K562 (cell line): ENCODE measurements around the gene GPALPP1. TPM values are rescaled to one million over a fixed set of nuclear protein-coding genes. Genes with fewer than 3 reads are reported as not detected.
"Not testable (repeated sequence)": the region's sequence is repeated elsewhere in the genome, so short reads cannot be mapped to it uniquely, and the experiment has no call there.

Experiments used
- ATAC-seq: fragments of 200-7000 bp; cut with Tn5 transposase; 3 replicates; pipeline ENCODE4 v1.9.1; 2020; ENCODE audit warnings: moderate library complexity
- BruUV-seq: library from RNA; stranded (reverse); fragments of 400-500 nt; replicated peaks from 2 replicates; lab custom pipeline; 2021; lab: Mats Ljungman, UMichigan
- CTCF ChIA-PET: fragments of 300-600 bp; formaldehyde crosslinking; extraction: SDS; loops from one replicate; lab custom pipeline; 2021; ENCODE audit warnings: low intra/inter-chr PET ratio; lab: Yijun Ruan, JAX
- POLR2A ChIA-PET: fragments of 300-600, 350-650 bp; sonication (Branson Sonifier 250); formaldehyde crosslinking; extraction: SDS; loops from one replicate; lab custom pipeline; 2021; ENCODE audit warnings: antibody characterized with exemption, inconsistent platforms; lab: Yijun Ruan, JAX
- DNase-seq, 4 experiments: peaks; one replicate each; pipeline versions ENCODE4 v3.0.0 to v3.0.0-alpha.2; 2011 to 2018; ENCODE audit warnings: low spot score in 3 of 4, mixed read lengths in 3 of 4; ENCODE audit errors: extremely low read depth in 1 of 4
- FAIRE-seq: peaks from 2 replicates; lab custom pipeline; 2011; peaks lifted over from hg19 to GRCh38; lab: Jason Lieb, UNC
- H2AFZ ChIP-seq: 2 replicates; pipeline ENCODE4 v1.6.0; 2011; ENCODE audit warnings: low read depth, low read length, control low read depth, inconsistent platforms
- H3K27ac ChIP-seq: fragments of 200-600 bp; 3 replicates; pipeline ENCODE4 v1.8.0; 2011; ENCODE audit warnings: low read depth, mild to moderate bottlenecking, control low read depth, inconsistent platforms, low read length, moderate library complexity, mixed read lengths; ENCODE audit errors: extremely low read depth
- H3K27me3 ChIP-seq, 2 experiments: fragments of 300-600 bp in 1 of 2; 2 replicates in 1 of 2; 3 replicates in 1 of 2; pipeline versions ENCODE4 v1.6.0 to v1.8.0; 2011; ENCODE audit warnings: inconsistent platforms in 2 of 2, low read length in 2 of 2, mild to moderate bottlenecking in 1 of 2, mixed read lengths in 1 of 2, moderate library complexity in 1 of 2; ENCODE audit not compliant: control insufficient read depth in 2 of 2, insufficient read depth in 2 of 2
- H3K36me3 ChIP-seq: fragments of 300-600 bp; 3 replicates; pipeline ENCODE4 v1.8.0; 2011; ENCODE audit warnings: mild to moderate bottlenecking, low read length, inconsistent platforms; ENCODE audit not compliant: control insufficient read depth, insufficient read depth
- H3K4me1 ChIP-seq, 2 experiments: fragments of 200-600 bp in 1 of 2; replicated peaks in 1 of 2; 2 replicates in 1 of 2; 3 replicates in 1 of 2; pipeline versions ENCODE4 v1.5.1 to v1.8.0; 2011; ENCODE audit warnings: inconsistent platforms in 2 of 2, low read length in 2 of 2, mild to moderate bottlenecking in 1 of 2, mixed read lengths in 1 of 2, moderate library complexity in 1 of 2; ENCODE audit not compliant: control insufficient read depth in 2 of 2, insufficient read depth in 2 of 2
- H3K4me2 ChIP-seq: 2 replicates; pipeline ENCODE4 v1.6.1; 2011; ENCODE audit warnings: low read length, control low read depth, inconsistent platforms, mixed read lengths; ENCODE audit not compliant: insufficient read depth
- H3K4me3 ChIP-seq: fragments of 200-600 bp; sonication (generic), shearing (Covaris generic); 2 replicates; pipeline ENCODE4 v1.5.1; 2016; ENCODE audit warnings: control low read depth, inconsistent platforms
- H3K79me2 ChIP-seq: fragments of 200-600 bp; 3 replicates; pipeline ENCODE4 v1.8.0; 2011; ENCODE audit warnings: low read length, inconsistent platforms; ENCODE audit not compliant: control insufficient read depth, insufficient read depth
- H3K9ac ChIP-seq, 2 experiments: 2 replicates each; pipeline versions ENCODE4 v1.6.0 to v1.6.1; 2011; ENCODE audit warnings: low read depth in 2 of 2, low read length in 2 of 2, control low read depth in 1 of 2, inconsistent platforms in 1 of 2, mild to moderate bottlenecking in 1 of 2, mixed read lengths in 1 of 2; ENCODE audit not compliant: insufficient read depth in 1 of 2
- H3K9me1 ChIP-seq: one replicate; pipeline ENCODE4 v1.6.0; 2011; ENCODE audit warnings: inconsistent platforms, mild to moderate bottlenecking, low read length, moderate library complexity; ENCODE audit not compliant: control insufficient read depth, insufficient read depth
- H3K9me3 ChIP-seq: replicated peaks from 2 replicates; pipeline ENCODE4 v1.5.1; 2011; ENCODE audit warnings: low read depth, low read length, inconsistent platforms; ENCODE audit not compliant: control insufficient read depth, insufficient read depth
- H4K20me1 ChIP-seq: replicated peaks from 2 replicates; pipeline ENCODE4 v1.6.1; 2011; ENCODE audit warnings: low read length, inconsistent platforms, mixed read lengths; ENCODE audit not compliant: control insufficient read depth, insufficient read depth
- BMI1 ChIP-seq: fragments of 150-350 bp; IDR thresholded peaks from 2 replicates; pipeline ENCODE4 v1.6.1; 2014; ENCODE audit warnings: low read length
- CBX3 ChIP-seq, 2 experiments: IDR thresholded peaks; 1 replicate in 1 of 2; 2 replicates in 1 of 2; pipeline ENCODE4 v1.6.1; 2012; ENCODE audit warnings: inconsistent platforms in 2 of 2, low read length in 2 of 2, borderline replicate concordance in 1 of 2, control low read depth in 1 of 2
- CTBP1 ChIP-seq: fragments of 450-650 bp; IDR thresholded peaks from 2 replicates; pipeline ENCODE4 v1.6.1; 2016; ENCODE audit warnings: borderline replicate concordance
- HES1 ChIP-seq: fragments of 450-650 bp; IDR thresholded peaks from 2 replicates; pipeline ENCODE4 v1.6.1; 2016; ENCODE audit warnings: low read depth, mild to moderate bottlenecking, moderate library complexity
- HNRNPK ChIP-seq: fragments of 200-400 bp; formaldehyde crosslinking; IDR thresholded peaks from one replicate; pipeline ENCODE4 v1.6.1; 2018; ENCODE audit warnings: mild to moderate bottlenecking, low read depth, low read length; ENCODE audit not compliant: poor library complexity, severe bottlenecking
- ILK ChIP-seq: fragments of 450-650 bp; IDR thresholded peaks from 2 replicates; pipeline ENCODE4 v1.6.1; 2016; ENCODE audit warnings: missing genetic modification characterization, low read depth, mild to moderate bottlenecking, missing compliant biosample characterization, moderate library complexity, borderline replicate concordance
- MAZ ChIP-seq, 2 experiments: fragments of 450-650 bp in 1 of 2; sonication (generic) in 1 of 2; formaldehyde crosslinking; IDR thresholded peaks in 1 of 2; conservative IDR thresholded peaks in 1 of 2; 2 replicates each; pipeline versions ENCODE4 v1.4.0 to v1.5.0; 2020; ENCODE audit warnings: mild to moderate bottlenecking in 1 of 2, missing genetic modification reagents in 1 of 2
- MBD2 ChIP-seq: sonication (generic); IDR thresholded peaks from 2 replicates; pipeline ENCODE4 v1.6.1; 2016; ENCODE audit warnings: low read depth, borderline replicate concordance
- TCFL5 ChIP-seq: fragments of 250-450 bp; sonication (Bioruptor Pico); conservative IDR thresholded peaks from 2 replicates; pipeline ENCODE4 v1.6.1; 2021; ENCODE audit warnings: mild to moderate bottlenecking, moderate library complexity, matching md5 sums
- TOE1 ChIP-seq, 2 experiments: fragments of 450-650 bp in 1 of 2; sonication (generic) in 1 of 2; formaldehyde crosslinking in 1 of 2; IDR thresholded peaks; 2 replicates each; pipeline versions ENCODE4 v1.7.1 to v1.8.0; 2016 to 2022; ENCODE audit warnings: borderline replicate concordance in 2 of 2, mild to moderate bottlenecking in 2 of 2, antibody characterized with exemption in 1 of 2, inconsistent platforms in 1 of 2, low read depth in 1 of 2, missing genetic modification reagents in 1 of 2, moderate library complexity in 1 of 2
- ZNF212 ChIP-seq: fragments of 450-650 bp; formaldehyde crosslinking; IDR thresholded peaks from 2 replicates; pipeline ENCODE4 v1.4.0; 2020; ENCODE audit warnings: mild to moderate bottlenecking
- ZNF41 ChIP-seq: fragments of 250-450 bp; sonication (Bioruptor Pico); conservative IDR thresholded peaks from 2 replicates; pipeline ENCODE4 v1.4.0; 2020; ENCODE audit warnings: mild to moderate bottlenecking
- WGBS: fragments of 100-300 bp; shearing (Covaris generic); methylation state at CpG from one replicate; pipeline ENCODE4 v1.1.6; 2016; ENCODE audit warnings: low coverage, mixed read lengths; ENCODE audit not compliant: insufficient coverage; ENCODE audit errors: missing lambda C conversion rate; 5-methylcytosine and 5-hydroxymethylcytosine counted together
- in situ Hi-C: fragments of 300-500 bp; cut with MboI; formaldehyde crosslinking; loops from 4 replicates; pipeline ENCODE4 v1.15.0; 2018; ENCODE audit warnings: inconsistent platforms, mixed read lengths
- intact Hi-C: fragments of 100-400 bp; cut with micrococcal nuclease; formaldehyde crosslinking; loops from 2 replicates; pipeline ENCODE4 v1.14.2; 2022
- polyA plus RNA-seq, 8 experiments: library from polyadenylated mRNA; depleted of rRNA in 4 of 8; stranded (reverse) in 5 of 8; unstranded in 3 of 8; fragments of >200 nt; fragmentation: Nextera tagmentation in 2 of 8; fragmentation: Illumina TruSeq in 1 of 8; extraction: Ambion mirVana in 2 of 8; extraction: Trizol in 1 of 8; gene quantifications; 2 replicates each; pipeline versions ENCODE4 v1.2.1 to v1.2.3, GENCODE V29; 2011 to 2014; ENCODE audit warnings: inconsistent platforms in 1 of 8, missing spikeins in 1 of 8
- total RNA-seq, 7 experiments: library from RNA; depleted of rRNA in 6 of 7; stranded (reverse); fragments of >200 nt in 6 of 7; fragmentation: Illumina TruSeq in 2 of 7; extraction: Trizol in 2 of 7; gene quantifications; 2 replicates each; pipeline versions ENCODE4 v1.2.1 to v1.2.3, GENCODE V29; 2011 to 2021; ENCODE audit warnings: low replicate concordance in 1 of 7
- TF ChIP-seq, protein P1 (sequence below): fragments of 450-650 bp; IDR thresholded peaks from 2 replicates; pipeline ENCODE4 v1.6.1; 2016

The GPALPP1 gene
- total and polyA plus RNA-seq, 9 of the 15 experiments (the other 6 are each of a cell fraction or from before 2014, with no cell fraction given), result 8.1 to 22.3 (median 18.5) TPM

DNA sequence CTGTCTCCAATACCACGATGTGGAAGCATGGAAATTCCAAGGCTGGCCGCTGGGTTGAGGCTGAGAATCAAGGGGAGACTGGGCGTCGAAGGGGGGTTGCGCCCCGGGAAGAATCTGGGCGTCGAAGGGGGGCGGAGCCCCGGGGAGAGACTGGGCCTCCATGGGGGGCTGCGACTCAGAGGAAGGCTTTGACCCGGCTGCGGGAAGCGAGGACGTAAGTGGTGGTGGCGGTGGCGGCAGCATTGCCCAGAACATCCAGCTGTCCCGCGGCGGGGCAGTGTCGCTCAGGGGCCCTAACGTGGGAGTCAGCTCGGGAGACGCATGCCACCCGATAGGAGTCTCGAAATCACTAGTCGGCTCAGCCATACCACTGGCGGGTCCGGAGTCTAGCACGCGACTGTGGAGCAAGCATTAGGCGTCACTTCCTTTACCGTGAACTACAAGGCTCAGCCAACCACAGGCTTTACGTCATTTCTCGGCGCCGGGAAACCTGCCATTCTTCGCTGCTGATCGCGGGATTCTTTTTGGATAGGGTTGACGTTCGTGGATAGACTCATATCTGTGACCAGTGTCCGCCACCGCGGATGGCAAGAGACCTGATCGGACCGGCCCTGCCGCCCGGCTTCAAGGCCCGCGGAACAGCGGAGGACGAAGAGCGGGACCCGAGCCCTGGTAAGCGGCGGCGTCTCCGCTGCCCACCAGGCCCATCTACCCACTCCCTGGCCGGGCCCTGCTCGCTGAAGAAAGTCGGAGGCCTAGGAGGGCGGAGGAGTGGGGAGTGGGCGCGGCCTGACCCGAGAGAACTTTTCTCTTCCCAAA is at the start of gene GPALPP1, which contains the start of gene NUFIP1 (continued):
- TF ChIP-seq MBD2 (peak; percentile 53; the same call in 1 of the 2 replicates), HNRNPK (no peak), ZNF212 (no peak), CBX3 (IDR thresholded peaks at IDR 0.05; ENCODE audit: borderline replicate concordance in 1 of 2, low read length in 2 of 2) (peak in 1 of 2 experiments; percentile 23; a peak in 1 of 3 replicates), TOE1 (IDR thresholded peaks at IDR 0.05; ENCODE audit: borderline replicate concordance) (no peak), TOE1 (CRISPR knock-in tag; IDR thresholded peaks at IDR 0.05; ENCODE audit: borderline replicate concordance, low read depth) (no peak), MAZ (CRISPR knock-in tag; conservative IDR thresholded peaks at IDR 0.05 in 1 of 2, IDR thresholded peaks at IDR 0.05 in 1 of 2) (no peak), CTBP1 (no peak; the same call in 1 of the 2 replicates), BMI1 (no peak), HES1 (no peak), ZNF41 (CRISPR knock-in tag) (no peak), TCFL5 (CRISPR knock-in tag) (no peak), ILK (tag) (no peak)
- TF ChIP-seq, protein P1, sequence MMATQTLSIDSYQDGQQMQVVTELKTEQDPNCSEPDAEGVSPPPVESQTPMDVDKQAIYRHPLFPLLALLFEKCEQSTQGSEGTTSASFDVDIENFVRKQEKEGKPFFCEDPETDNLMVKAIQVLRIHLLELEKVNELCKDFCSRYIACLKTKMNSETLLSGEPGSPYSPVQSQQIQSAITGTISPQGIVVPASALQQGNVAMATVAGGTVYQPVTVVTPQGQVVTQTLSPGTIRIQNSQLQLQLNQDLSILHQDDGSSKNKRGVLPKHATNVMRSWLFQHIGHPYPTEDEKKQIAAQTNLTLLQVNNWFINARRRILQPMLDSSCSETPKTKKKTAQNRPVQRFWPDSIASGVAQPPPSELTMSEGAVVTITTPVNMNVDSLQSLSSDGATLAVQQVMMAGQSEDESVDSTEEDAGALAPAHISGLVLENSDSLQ, result peak; percentile 82
- TF ChIP-seq, all 486 proteins: peak for 72

- BruUV-seq, CTCF ChIA-PET, in situ Hi-C loops: not testable (repeated sequence)
Measured at GRCh38 chr13:44943411-44943810, 45.9 kb upstream of the GPALPP1 start.

More at GRCh38 chr13:44943411-44943810, 45.9 kb upstream of the GPALPP1 start:
- H3K79me2 ChIP-seq, H3K4me1 ChIP-seq, H3K27me3 ChIP-seq, H3K4me2 ChIP-seq, H3K27ac ChIP-seq, DNase-seq, H3K9me3 ChIP-seq, H2AFZ ChIP-seq, intact Hi-C loops, POLR2A ChIA-PET, H4K20me1 ChIP-seq, H3K9me1 ChIP-seq, ATAC-seq, H3K9ac ChIP-seq, H3K4me3 ChIP-seq: not testable (repeated sequence)
- WGBS, result 61% methylated on average over 3 of the region's 4 CpGs
- peaks cover 16% of the 10 kb centered on the region; the same call in 1 of the 3 replicates for H3K36me3 ChIP-seq
- peak; percentile 44 for FAIRE-seq
